ENCODE measurements around the gene TMEM256. TPM values are rescaled to one million over a fixed set of nuclear protein-coding genes. Genes with fewer than 3 reads are reported as not detected.
A peak's percentile ranks its signal among the peaks of the same experiment; 100 is the strongest.
"Not testable (repeated sequence)": the region's sequence is repeated elsewhere in the genome, so short reads cannot be mapped to it uniquely, and the experiment has no call there.

The TMEM256 gene
- total RNA-seq, 1 donor from 2014 or later, result 212 TPM

- DNase-seq (ENCODE audit: low read depth in 2 of 2), result no peak
Measured at GRCh38 chr17:7384489-7385081, 19.3 kb downstream of the TMEM256 start.

- peak in 1 of 2 donors; percentile 44 for DNase-seq (ENCODE audit: low read depth in 2 of 2)
Measured at GRCh38 chr17:7383742-7384488, 20.0 kb downstream of the TMEM256 start.

- no peak for DNase-seq (ENCODE audit: low read depth in 2 of 2)
Measured at GRCh38 chr17:7383371-7383741, 20.5 kb downstream of the TMEM256 start.

- DNase-seq (ENCODE audit: low read depth in 2 of 2), result no peak
Measured at GRCh38 chr17:7382901-7383300, 21.0 kb downstream of the TMEM256 start.

GRCh38 chr17:7380855-7381683, 22.8 kb downstream of the TMEM256 start, which contains the start of gene TNK1:
Gene TNK1, plus strand, starts transcription at chr17:7381089. Its CDS starts 1,838 bp downstream, at chr17:7382927.
- no peak for DNase-seq (ENCODE audit: low read depth in 2 of 2)

GRCh38 chr17:7380321-7380720, 23.6 kb downstream of the TMEM256 start:
- DNase-seq (ENCODE audit: low read depth in 2 of 2), result no peak

GRCh38 chr17:7379134-7379533, 24.8 kb downstream of the TMEM256 start:
- DNase-seq (ENCODE audit: low read depth in 2 of 2), result no peak

GRCh38 chr17:7374353-7374752, 29.5 kb downstream of the TMEM256 start:
- DNase-seq (ENCODE audit: low read depth in 2 of 2), result no peak

GRCh38 chr17:7370853-7371252, 33.0 kb downstream of the TMEM256 start:
- no peak for DNase-seq (ENCODE audit: low read depth in 2 of 2)

GRCh38 chr17:7369825-7370224, 34.1 kb downstream of the TMEM256 start:
- no peak for DNase-seq (ENCODE audit: low read depth in 2 of 2)

- DNase-seq (ENCODE audit: low read depth in 2 of 2), result not testable (repeated sequence)
Measured at GRCh38 chr17:7368599-7368994, 35.3 kb downstream of the TMEM256 start.

- DNase-seq (ENCODE audit: low read depth in 2 of 2), result no peak
Measured at GRCh38 chr17:7367918-7368598, 35.8 kb downstream of the TMEM256 start.

GRCh38 chr17:7367083-7367482, 36.8 kb downstream of the TMEM256 start:
- no peak for DNase-seq (ENCODE audit: low read depth in 2 of 2)

GRCh38 chr17:7365963-7366362, 37.9 kb downstream of the TMEM256 start:
- not testable (repeated sequence) for DNase-seq (ENCODE audit: low read depth in 2 of 2)

- DNase-seq (ENCODE audit: low read depth in 2 of 2), result no peak
Measured at GRCh38 chr17:7363311-7363710, 40.6 kb downstream of the TMEM256 start.

GRCh38 chr17:7361906-7362305, 42.0 kb downstream of the TMEM256 start:
- DNase-seq (ENCODE audit: low read depth in 2 of 2), result no peak

GRCh38 chr17:7357381-7357780, 46.5 kb downstream of the TMEM256 start:
- DNase-seq (ENCODE audit: low read depth in 2 of 2), result no peak

GRCh38 chr17:7356756-7357155, 47.1 kb downstream of the TMEM256 start:
- no peak for DNase-seq (ENCODE audit: low read depth in 2 of 2)

- peak; percentile 64 to 74 for DNase-seq (ENCODE audit: low read depth in 2 of 2)
Measured at GRCh38 chr17:7356072-7356549, 47.8 kb downstream of the TMEM256 start.

- no peak for DNase-seq (ENCODE audit: low read depth in 2 of 2)
Measured at GRCh38 chr17:7355573-7355972, 48.3 kb downstream of the TMEM256 start.

GRCh38 chr17:7355053-7355452, 48.8 kb downstream of the TMEM256 start, which contains the start of gene TMEM95:
Gene TMEM95, plus strand, starts transcription at chr17:7355156. Its CDS starts 49 bp downstream, at chr17:7355205.
- DNase-seq (ENCODE audit: low read depth in 2 of 2), result no peak

Measured in dermis microvascular lymphatic vessel endothelial cell (primary cell).